OCI-M2 (cell line): Measurements from ENCODE around the gene MALAT1.
"Not testable (repeated sequence)": the region's sequence is repeated elsewhere in the genome, so short reads cannot be mapped to it uniquely, and the experiment has no call there.

Experiments used
- DNase-seq: peaks from one replicate; lab custom pipeline; 2025; ENCODE audit not compliant: unreplicated experiment; lab: John Stamatoyannopoulos, UW

The MALAT1 gene

DNA sequence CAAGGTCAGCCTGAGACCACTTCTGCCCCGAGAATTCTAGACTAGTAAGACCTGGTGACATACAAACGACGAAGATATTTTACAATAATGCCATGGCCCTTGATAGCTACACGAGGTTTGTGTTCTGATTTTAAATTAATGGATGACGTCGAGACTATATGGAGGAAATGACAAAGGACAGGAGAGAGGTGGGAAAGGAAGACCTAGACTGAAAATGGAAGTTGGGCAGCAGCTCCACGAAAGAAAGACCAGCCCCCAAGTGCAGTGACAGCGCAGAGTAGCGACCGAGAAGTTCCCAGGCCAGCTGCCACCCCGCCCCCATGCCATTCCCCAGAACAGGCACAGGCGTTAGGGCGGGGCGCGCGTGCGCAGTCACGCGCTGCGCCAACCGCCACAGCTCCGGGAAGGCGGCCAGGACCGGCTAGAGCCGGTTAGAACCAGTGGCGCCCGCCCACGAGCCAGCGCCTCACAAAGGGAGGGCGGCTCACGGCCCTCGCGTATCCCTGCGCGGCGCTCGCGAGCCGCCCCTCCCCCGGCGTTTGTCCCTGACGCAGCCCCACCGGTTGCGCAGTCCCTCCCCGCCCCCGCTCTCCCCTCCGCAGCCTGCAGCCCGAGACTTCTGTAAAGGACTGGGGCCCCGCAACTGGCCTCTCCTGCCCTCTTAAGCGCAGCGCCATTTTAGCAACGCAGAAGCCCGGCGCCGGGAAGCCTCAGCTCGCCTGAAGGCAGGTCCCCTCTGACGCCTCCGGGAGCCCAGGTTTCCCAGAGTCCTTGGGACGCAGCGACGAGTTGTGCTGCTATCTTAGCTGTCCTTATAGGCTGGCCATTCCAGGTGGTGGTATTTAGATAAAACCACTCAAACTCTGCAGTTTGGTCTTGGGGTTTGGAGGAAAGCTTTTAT lies 1.5 kb upstream of the MALAT1 start:
- peak; percentile 82 for DNase-seq

DNA sequence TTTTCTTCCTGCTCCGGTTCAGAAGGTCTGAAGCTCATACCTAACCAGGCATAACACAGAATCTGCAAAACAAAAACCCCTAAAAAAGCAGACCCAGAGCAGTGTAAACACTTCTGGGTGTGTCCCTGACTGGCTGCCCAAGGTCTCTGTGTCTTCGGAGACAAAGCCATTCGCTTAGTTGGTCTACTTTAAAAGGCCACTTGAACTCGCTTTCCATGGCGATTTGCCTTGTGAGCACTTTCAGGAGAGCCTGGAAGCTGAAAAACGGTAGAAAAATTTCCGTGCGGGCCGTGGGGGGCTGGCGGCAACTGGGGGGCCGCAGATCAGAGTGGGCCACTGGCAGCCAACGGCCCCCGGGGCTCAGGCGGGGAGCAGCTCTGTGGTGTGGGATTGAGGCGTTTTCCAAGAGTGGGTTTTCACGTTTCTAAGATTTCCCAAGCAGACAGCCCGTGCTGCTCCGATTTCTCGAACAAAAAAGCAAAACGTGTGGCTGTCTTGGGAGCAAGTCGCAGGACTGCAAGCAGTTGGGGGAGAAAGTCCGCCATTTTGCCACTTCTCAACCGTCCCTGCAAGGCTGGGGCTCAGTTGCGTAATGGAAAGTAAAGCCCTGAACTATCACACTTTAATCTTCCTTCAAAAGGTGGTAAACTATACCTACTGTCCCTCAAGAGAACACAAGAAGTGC lies 661 bp upstream of the MALAT1 start:
- DNase-seq: no peak

DNA sequence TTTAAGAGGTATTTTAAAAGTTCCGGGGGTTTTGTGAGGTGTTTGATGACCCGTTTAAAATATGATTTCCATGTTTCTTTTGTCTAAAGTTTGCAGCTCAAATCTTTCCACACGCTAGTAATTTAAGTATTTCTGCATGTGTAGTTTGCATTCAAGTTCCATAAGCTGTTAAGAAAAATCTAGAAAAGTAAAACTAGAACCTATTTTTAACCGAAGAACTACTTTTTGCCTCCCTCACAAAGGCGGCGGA lies 193 bp upstream of the MALAT1 start:
- no peak for DNase-seq

DNA sequence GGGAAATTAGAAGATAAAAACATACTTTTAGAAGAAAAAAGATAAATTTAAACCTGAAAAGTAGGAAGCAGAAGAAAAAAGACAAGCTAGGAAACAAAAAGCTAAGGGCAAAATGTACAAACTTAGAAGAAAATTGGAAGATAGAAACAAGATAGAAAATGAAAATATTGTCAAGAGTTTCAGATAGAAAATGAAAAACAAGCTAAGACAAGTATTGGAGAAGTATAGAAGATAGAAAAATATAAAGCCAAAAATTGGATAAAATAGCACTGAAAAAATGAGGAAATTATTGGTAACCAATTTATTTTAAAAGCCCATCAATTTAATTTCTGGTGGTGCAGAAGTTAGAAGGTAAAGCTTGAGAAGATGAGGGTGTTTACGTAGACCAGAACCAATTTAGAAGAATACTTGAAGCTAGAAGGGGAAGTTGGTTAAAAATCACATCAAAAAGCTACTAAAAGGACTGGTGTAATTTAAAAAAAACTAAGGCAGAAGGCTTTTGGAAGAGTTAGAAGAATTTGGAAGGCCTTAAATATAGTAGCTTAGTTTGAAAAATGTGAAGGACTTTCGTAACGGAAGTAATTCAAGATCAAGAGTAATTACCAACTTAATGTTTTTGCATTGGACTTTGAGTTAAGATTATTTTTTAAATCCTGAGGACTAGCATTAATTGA lies 1.0 kb downstream of the MALAT1 start:
- no peak for DNase-seq

DNA sequence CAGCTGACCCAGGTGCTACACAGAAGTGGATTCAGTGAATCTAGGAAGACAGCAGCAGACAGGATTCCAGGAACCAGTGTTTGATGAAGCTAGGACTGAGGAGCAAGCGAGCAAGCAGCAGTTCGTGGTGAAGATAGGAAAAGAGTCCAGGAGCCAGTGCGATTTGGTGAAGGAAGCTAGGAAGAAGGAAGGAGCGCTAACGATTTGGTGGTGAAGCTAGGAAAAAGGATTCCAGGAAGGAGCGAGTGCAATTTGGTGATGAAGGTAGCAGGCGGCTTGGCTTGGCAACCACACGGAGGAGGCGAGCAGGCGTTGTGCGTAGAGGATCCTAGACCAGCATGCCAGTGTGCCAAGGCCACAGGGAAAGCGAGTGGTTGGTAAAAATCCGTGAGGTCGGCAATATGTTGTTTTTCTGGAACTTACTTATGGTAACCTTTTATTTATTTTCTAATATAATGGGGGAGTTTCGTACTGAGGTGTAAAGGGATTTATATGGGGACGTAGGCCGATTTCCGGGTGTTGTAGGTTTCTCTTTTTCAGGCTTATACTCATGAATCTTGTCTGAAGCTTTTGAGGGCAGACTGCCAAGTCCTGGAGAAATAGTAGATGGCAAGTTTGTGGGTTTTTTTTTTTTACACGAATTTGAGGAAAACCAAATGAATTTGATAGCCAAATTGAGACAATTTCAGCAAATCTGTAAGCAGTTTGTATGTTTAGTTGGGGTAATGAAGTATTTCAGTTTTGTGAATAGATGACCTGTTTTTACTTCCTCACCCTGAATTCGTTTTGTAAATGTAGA lies 1.7 kb downstream of the MALAT1 start:
- no peak for DNase-seq

DNA sequence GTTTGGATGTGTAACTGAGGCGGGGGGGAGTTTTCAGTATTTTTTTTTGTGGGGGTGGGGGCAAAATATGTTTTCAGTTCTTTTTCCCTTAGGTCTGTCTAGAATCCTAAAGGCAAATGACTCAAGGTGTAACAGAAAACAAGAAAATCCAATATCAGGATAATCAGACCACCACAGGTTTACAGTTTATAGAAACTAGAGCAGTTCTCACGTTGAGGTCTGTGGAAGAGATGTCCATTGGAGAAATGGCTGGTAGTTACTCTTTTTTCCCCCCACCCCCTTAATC lies 2.3 kb downstream of the MALAT1 start:
- no peak for DNase-seq

DNA sequence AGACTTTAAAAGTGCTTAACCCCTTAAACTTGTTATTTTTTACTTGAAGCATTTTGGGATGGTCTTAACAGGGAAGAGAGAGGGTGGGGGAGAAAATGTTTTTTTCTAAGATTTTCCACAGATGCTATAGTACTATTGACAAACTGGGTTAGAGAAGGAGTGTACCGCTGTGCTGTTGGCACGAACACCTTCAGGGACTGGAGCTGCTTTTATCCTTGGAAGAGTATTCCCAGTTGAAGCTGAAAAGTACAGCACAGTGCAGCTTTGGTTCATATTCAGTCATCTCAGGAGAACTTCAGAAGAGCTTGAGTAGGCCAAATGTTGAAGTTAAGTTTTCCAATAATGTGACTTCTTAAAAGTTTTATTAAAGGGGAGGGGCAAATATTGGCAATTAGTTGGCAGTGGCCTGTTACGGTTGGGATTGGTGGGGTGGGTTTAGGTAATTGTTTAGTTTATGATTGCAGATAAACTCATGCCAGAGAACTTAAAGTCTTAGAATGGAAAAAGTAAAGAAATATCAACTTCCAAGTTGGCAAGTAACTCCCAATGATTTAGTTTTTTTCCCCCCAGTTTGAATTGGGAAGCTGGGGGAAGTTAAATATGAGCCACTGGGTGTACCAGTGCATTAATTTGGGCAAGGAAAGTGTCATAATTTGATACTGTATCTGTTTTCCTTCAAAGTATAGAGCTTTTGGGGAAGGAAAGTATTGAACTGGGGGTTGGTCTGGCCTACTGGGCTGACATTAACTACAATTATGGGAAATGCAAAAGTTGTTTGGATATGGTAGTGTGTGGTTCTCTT lies 2.8 kb downstream of the MALAT1 start:
- no peak for DNase-seq

DNA sequence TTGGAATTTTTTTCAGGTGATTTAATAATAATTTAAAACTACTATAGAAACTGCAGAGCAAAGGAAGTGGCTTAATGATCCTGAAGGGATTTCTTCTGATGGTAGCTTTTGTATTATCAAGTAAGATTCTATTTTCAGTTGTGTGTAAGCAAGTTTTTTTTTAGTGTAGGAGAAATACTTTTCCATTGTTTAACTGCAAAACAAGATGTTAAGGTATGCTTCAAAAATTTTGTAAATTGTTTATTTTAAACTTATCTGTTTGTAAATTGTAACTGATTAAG lies 3.4 kb downstream of the MALAT1 start:
- no peak for DNase-seq

DNA sequence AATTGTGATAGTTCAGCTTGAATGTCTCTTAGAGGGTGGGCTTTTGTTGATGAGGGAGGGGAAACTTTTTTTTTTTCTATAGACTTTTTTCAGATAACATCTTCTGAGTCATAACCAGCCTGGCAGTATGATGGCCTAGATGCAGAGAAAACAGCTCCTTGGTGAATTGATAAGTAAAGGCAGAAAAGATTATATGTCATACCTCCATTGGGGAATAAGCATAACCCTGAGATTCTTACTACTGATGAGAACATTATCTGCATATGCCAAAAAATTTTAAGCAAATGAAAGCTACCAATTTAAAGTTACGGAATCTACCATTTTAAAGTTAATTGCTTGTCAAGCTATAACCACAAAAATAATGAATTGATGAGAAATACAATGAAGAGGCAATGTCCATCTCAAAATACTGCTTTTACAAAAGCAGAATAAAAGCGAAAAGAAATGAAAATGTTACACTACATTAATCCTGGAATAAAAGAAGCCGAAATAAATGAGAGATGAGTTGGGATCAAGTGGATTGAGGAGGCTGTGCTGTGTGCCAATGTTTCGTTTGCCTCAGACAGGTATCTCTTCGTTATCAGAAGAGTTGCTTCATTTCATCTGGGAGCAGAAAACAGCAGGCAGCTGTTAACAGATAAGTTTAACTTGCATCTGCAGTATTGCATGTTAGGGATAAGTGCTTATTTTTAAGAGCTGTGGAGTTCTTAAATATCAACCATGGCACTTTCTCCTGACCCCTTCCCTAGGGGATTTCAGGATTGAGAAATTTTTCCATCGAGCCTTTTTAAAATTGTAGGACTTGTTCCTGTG lies 3.9 kb downstream of the MALAT1 start:
- DNase-seq: no peak

DNA sequence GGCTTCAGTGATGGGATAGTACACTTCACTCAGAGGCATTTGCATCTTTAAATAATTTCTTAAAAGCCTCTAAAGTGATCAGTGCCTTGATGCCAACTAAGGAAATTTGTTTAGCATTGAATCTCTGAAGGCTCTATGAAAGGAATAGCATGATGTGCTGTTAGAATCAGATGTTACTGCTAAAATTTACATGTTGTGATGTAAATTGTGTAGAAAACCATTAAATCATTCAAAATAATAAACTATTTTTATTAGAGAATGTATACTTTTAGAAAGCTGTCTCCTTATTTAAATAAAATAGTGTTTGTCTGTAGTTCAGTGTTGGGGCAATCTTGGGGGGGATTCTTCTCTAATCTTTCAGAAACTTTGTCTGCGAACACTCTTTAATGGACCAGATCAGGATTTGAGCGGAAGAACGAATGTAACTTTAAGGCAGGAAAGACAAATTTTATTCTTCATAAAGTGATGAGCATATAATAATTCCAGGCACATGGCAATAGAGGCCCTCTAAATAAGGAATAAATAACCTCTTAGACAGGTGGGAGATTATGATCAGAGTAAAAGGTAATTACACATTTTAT lies 4.6 kb downstream of the MALAT1 start:
- no peak for DNase-seq

DNA sequence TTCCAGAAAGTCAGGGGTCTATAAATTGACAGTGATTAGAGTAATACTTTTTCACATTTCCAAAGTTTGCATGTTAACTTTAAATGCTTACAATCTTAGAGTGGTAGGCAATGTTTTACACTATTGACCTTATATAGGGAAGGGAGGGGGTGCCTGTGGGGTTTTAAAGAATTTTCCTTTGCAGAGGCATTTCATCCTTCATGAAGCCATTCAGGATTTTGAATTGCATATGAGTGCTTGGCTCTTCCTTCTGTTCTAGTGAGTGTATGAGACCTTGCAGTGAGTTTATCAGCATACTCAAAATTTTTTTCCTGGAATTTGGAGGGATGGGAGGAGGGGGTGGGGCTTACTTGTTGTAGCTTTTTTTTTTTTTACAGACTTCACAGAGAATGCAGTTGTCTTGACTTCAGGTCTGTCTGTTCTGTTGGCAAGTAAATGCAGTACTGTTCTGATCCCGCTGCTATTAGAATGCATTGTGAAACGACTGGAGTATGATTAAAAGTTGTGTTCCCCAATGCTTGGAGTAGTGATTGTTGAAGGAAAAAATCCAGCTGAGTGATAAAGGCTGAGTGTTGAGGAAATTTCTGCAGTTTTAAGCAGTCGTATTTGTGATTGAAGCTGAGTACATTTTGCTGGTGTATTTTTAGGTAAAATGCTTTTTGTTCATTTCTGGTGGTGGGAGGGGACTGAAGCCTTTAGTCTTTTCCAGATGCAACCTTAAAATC lies 5.3 kb downstream of the MALAT1 start:
- no peak for DNase-seq

DNA sequence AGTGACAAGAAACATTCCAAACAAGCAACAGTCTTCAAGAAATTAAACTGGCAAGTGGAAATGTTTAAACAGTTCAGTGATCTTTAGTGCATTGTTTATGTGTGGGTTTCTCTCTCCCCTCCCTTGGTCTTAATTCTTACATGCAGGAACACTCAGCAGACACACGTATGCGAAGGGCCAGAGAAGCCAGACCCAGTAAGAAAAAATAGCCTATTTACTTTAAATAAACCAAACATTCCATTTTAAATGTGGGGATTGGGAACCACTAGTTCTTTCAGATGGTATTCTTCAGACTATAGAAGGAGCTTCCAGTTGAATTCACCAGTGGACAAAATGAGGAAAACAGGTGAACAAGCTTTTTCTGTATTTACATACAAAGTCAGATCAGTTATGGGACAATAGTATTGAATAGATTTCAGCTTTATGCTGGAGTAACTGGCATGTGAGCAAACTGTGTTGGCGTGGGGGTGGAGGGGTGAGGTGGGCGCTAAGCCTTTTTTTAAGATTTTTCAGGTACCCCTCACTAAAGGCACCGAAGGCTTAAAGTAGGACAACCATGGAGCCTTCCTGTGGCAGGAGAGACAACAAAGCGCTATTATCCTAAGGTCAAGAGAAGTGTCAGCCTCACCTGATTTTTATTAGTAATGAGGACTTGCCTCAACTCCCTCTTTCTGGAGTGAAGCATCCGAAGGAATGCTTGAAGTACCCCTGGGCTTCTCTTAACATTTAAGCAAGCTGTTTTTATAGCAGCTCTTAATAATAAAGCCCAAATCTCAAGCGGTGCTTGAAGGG lies 6.0 kb downstream of the MALAT1 start:
- no peak for DNase-seq

DNA sequence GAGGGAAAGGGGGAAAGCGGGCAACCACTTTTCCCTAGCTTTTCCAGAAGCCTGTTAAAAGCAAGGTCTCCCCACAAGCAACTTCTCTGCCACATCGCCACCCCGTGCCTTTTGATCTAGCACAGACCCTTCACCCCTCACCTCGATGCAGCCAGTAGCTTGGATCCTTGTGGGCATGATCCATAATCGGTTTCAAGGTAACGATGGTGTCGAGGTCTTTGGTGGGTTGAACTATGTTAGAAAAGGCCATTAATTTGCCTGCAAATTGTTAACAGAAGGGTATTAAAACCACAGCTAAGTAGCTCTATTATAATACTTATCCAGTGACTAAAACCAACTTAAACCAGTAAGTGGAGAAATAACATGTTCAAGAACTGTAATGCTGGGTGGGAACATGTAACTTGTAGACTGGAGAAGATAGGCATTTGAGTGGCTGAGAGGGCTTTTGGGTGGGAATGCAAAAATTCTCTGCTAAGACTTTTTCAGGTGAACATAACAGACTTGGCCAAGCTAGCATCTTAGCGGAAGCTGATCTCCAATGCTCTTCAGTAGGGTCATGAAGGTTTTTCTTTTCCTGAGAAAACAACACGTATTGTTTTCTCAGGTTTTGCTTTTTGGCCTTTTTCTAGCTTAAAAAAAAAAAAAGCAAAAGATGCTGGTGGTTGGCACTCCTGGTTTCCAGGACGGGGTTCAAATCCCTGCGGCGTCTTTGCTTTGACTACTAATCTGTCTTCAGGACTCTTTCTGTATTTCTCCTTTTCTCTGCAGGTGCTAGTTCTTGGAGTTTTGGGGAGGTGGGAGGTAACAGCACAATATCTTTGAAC lies 6.8 kb downstream of the MALAT1 start:
- no peak for DNase-seq

DNA sequence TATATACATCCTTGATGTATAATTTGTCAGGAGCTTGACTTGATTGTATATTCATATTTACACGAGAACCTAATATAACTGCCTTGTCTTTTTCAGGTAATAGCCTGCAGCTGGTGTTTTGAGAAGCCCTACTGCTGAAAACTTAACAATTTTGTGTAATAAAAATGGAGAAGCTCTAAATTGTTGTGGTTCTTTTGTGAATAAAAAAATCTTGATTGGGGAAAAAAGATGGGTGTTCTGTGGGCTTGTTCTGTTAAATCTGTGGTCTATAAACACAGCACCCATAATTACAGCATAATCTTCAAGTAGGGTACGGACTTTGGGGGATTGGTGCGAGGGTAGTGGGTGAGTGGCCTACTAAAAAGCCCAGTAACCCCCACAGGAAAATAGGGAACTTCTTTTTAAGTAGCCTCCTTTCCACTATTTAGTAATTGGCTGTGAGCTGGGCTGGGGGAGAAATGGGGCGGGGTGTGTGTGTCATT lies 7.5 kb downstream of the MALAT1 start:
- DNase-seq: no peak

DNA sequence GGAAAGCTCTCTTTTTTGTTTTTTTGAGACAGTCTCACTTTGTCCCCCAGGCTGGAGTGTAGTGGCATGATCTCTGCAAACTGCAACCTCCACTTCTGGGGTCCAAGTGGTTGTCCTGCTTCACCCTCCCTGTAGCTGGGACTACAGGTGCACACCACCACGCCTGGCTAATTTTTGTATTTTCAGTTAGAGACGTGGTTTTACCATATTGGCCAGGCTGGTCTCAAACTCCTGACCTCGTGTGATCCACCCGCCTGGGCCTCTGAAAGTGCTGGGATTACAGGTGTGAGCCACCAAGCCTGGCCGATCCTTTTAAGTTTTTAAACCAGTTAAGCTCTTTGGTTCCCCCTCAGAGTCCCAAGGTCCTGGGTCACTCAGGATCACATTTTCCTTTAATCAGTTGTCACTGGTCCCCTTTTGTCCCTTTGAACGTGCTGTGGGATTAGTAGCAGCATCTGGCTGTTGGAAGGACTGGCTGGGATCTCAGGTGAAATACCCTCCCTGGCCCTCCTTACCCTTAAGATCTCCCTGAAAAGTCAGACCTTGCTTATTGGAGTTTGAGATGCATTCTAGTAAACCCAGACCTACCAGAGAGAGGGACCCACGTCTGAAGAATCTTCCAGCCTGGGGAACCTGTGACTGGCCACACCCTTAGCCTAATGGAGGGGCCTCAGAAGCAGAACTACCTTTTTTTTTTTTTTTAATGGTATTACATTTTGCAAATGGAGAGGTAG lies 8.1 kb downstream of the MALAT1 start:
- DNase-seq: peak; percentile 87

DNA sequence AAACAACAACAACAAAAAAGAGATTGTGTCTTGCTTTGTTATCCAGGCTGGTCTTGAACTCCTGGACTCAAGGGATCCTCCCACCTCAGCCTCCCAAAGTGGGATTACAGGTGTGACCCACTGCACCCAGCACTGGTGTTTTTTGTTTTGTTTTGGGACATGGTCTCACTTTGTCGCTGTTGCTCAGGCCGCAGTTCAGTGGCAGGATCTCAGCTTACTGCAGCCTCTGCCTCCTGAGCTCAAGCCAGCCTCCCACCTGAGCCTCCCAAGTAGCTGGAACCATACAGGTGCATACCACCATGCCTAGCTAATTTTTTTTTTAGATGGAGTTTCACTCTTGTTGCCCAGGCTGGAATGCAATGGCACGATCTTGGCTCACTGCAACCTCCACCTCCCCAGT lies 13.5 kb downstream of the MALAT1 start:
- not testable (repeated sequence) for DNase-seq
